Dendritic cell treated with granulocyte-macrophage colony-stimulating factor and Interleukin-4, amounts not matched to agents 40 ng/mL and 50 ng/mL, for 4 days (primary cell): ENCODE data around the gene DCTN2.
"Not testable (repeated sequence)": the region's sequence is repeated elsewhere in the genome, so short reads cannot be mapped to it uniquely, and the experiment has no call there.

Experiments used
- H3K27ac Mint-ChIP-seq: one replicate; pipeline ENCODE4 v1.8.0; 2022; ENCODE audit warnings: mild to moderate bottlenecking, mixed read lengths
- H3K27me3 Mint-ChIP-seq: one replicate; pipeline ENCODE4 v1.8.0; 2022; ENCODE audit warnings: mild to moderate bottlenecking, mixed read lengths
- H3K36me3 Mint-ChIP-seq: one replicate; pipeline ENCODE4 v1.8.0; 2022; ENCODE audit warnings: low read depth, mixed read lengths
- H3K4me1 Mint-ChIP-seq: one replicate; pipeline ENCODE4 v1.8.0; 2022; ENCODE audit warnings: low read depth, mixed read lengths
- H3K4me3 Mint-ChIP-seq: one replicate; pipeline ENCODE4 v1.8.0; 2022; ENCODE audit warnings: mild to moderate bottlenecking, moderate library complexity, mixed read lengths
- H3K9me3 Mint-ChIP-seq: one replicate; pipeline ENCODE4 v1.8.0; 2022; ENCODE audit warnings: mixed read lengths
- intact Hi-C: fragments of 100-400 bp; cut with micrococcal nuclease; formaldehyde crosslinking; loops from one replicate; pipeline ENCODE4 v1.15.0; 2022

The DCTN2 gene

GRCh38 chr12:57515934-57516541 lies 31.0 kb downstream of the DCTN2 start:
- Mint-ChIP-seq H3K36me3 (peaks cover 94% of the 10 kb centered on the region), H3K27me3 (no peaks in the 10 kb centered on the region), H3K9me3 (no peaks in the 10 kb centered on the region), H3K4me1 (peaks cover 39% of the 10 kb centered on the region), H3K27ac (no peak overlapping the region), H3K4me3 (no peak overlapping the region)
- intact Hi-C loops, result no loop called here

GRCh38 chr12:57515408-57515933 lies 31.5 kb downstream of the DCTN2 start:
- Mint-ChIP-seq H3K27ac (no peak overlapping the region), H3K27me3 (no peaks in the 10 kb centered on the region), H3K36me3 (peaks cover 100% of the 10 kb centered on the region), H3K4me3 (no peak overlapping the region), H3K4me1 (peaks cover 36% of the 10 kb centered on the region), H3K9me3 (no peaks in the 10 kb centered on the region)
- intact Hi-C loops, result no loop called here

- Mint-ChIP-seq H3K27me3 (no peaks in the 10 kb centered on the region), H3K4me1 (peaks cover 36% of the 10 kb centered on the region), H3K27ac (no peak overlapping the region), H3K4me3 (no peak overlapping the region), H3K9me3 (no peaks in the 10 kb centered on the region), H3K36me3 (peaks cover 97% of the 10 kb centered on the region)
- intact Hi-C loops, result no loop called here
Measured at GRCh38 chr12:57514720-57515407, 32.1 kb downstream of the DCTN2 start.

GRCh38 chr12:57514246-57514645 lies 32.7 kb downstream of the DCTN2 start:
- H3K9me3 Mint-ChIP-seq, H3K27ac Mint-ChIP-seq, intact Hi-C loops, H3K27me3 Mint-ChIP-seq, H3K4me3 Mint-ChIP-seq: not testable (repeated sequence)
- Mint-ChIP-seq H3K4me1 (peaks cover 32% of the 10 kb centered on the region), H3K36me3 (peaks cover 97% of the 10 kb centered on the region)

GRCh38 chr12:57513677-57514076 lies 33.3 kb downstream of the DCTN2 start:
- Mint-ChIP-seq H3K4me1 (peaks cover 26% of the 10 kb centered on the region), H3K36me3 (peaks cover 97% of the 10 kb centered on the region)
- H3K27me3 Mint-ChIP-seq, H3K4me3 Mint-ChIP-seq, intact Hi-C loops, H3K9me3 Mint-ChIP-seq, H3K27ac Mint-ChIP-seq: not testable (repeated sequence)

- intact Hi-C loops, result no loop called here
- Mint-ChIP-seq H3K27ac (no peak overlapping the region), H3K4me3 (no peak overlapping the region), H3K4me1 (peaks cover 22% of the 10 kb centered on the region), H3K27me3 (no peaks in the 10 kb centered on the region), H3K9me3 (no peaks in the 10 kb centered on the region), H3K36me3 (peaks cover 97% of the 10 kb centered on the region)
Measured at GRCh38 chr12:57513266-57513665, 33.7 kb downstream of the DCTN2 start.

GRCh38 chr12:57512665-57513064 lies 34.3 kb downstream of the DCTN2 start:
- intact Hi-C loops, result no loop called here
- Mint-ChIP-seq H3K9me3 (no peaks in the 10 kb centered on the region), H3K27me3 (no peaks in the 10 kb centered on the region), H3K27ac (no peak overlapping the region), H3K36me3 (peaks cover 97% of the 10 kb centered on the region), H3K4me3 (no peak overlapping the region), H3K4me1 (peaks cover 18% of the 10 kb centered on the region)

- Mint-ChIP-seq H3K27me3 (no peaks in the 10 kb centered on the region), H3K36me3 (peaks cover 89% of the 10 kb centered on the region), H3K27ac (no peak overlapping the region), H3K9me3 (no peaks in the 10 kb centered on the region), H3K4me1 (peaks cover 10% of the 10 kb centered on the region), H3K4me3 (no peak overlapping the region)
- intact Hi-C loops, result no loop called here
Measured at GRCh38 chr12:57511588-57512325, 35.2 kb downstream of the DCTN2 start.

- Mint-ChIP-seq H3K4me3 (no peak overlapping the region), H3K36me3 (peaks cover 89% of the 10 kb centered on the region), H3K9me3 (no peaks in the 10 kb centered on the region), H3K4me1 (peaks cover 8% of the 10 kb centered on the region), H3K27me3 (no peaks in the 10 kb centered on the region), H3K27ac (no peak overlapping the region)
- intact Hi-C loops, result no loop called here
Measured at GRCh38 chr12:57511161-57511560, 35.8 kb downstream of the DCTN2 start.

- not testable (repeated sequence) for H3K4me3 Mint-ChIP-seq
Measured at GRCh38 chr12:57507796-57508195, 39.2 kb downstream of the DCTN2 start.

GRCh38 chr12:57506541-57506940 lies 40.5 kb downstream of the DCTN2 start:
- H3K4me1 Mint-ChIP-seq, H3K9me3 Mint-ChIP-seq, H3K4me3 Mint-ChIP-seq, H3K27ac Mint-ChIP-seq, H3K27me3 Mint-ChIP-seq, intact Hi-C loops: not testable (repeated sequence)
- H3K36me3 Mint-ChIP-seq, result peaks cover 89% of the 10 kb centered on the region

More at GRCh38 chr12:57507796-57508195, 39.2 kb downstream of the DCTN2 start:
- intact Hi-C loops, H3K27ac Mint-ChIP-seq, H3K27me3 Mint-ChIP-seq, H3K4me1 Mint-ChIP-seq, H3K9me3 Mint-ChIP-seq: not testable (repeated sequence)
- peaks cover 89% of the 10 kb centered on the region for H3K36me3 Mint-ChIP-seq

- H3K4me1 Mint-ChIP-seq, H3K27me3 Mint-ChIP-seq, H3K4me3 Mint-ChIP-seq, H3K27ac Mint-ChIP-seq, H3K9me3 Mint-ChIP-seq, intact Hi-C loops: not testable (repeated sequence)
- peaks cover 93% of the 10 kb centered on the region for H3K36me3 Mint-ChIP-seq
Measured at GRCh38 chr12:57502311-57502969, 44.6 kb downstream of the DCTN2 start.

- Mint-ChIP-seq H3K4me3 (no peak overlapping the region), H3K9me3 (no peaks in the 10 kb centered on the region), H3K36me3 (peaks cover 100% of the 10 kb centered on the region), H3K27ac (no peak overlapping the region), H3K4me1 (peaks cover 9% of the 10 kb centered on the region), H3K27me3 (no peaks in the 10 kb centered on the region)
- intact Hi-C loops, result no loop called here
Measured at GRCh38 chr12:57500213-57500612, 46.8 kb downstream of the DCTN2 start.

- H3K27ac Mint-ChIP-seq, result no peak overlapping the region
- peaks cover 97% of the 10 kb centered on the region for H3K36me3 Mint-ChIP-seq
- H3K4me1 Mint-ChIP-seq, result peaks cover 9% of the 10 kb centered on the region
- intact Hi-C loops, result no loop called here
- H3K27me3 Mint-ChIP-seq, result no peaks in the 10 kb centered on the region
- H3K4me3 Mint-ChIP-seq, result no peak overlapping the region
- no peaks in the 10 kb centered on the region for H3K9me3 Mint-ChIP-seq
Measured at GRCh38 chr12:57498571-57498970, 48.4 kb downstream of the DCTN2 start.
